IPS-18a (cell line): ENCODE results near the gene TSR3.

ENCODE experiments used
- H3K27ac ChIP-seq: one replicate; pipeline ENCODE4 v1.5.1; 2013; ENCODE audit warnings: low read length
- H3K27me3 ChIP-seq: one replicate; pipeline ENCODE4 v1.6.1; 2013; ENCODE audit warnings: mild to moderate bottlenecking, low read length; ENCODE audit not compliant: control insufficient read depth, insufficient read depth
- H3K36me3 ChIP-seq: one replicate; pipeline ENCODE4 v1.6.1; 2013; ENCODE audit warnings: low read depth, low read length; ENCODE audit not compliant: control insufficient read depth
- H3K4me1 ChIP-seq: one replicate; pipeline ENCODE4 v1.6.1; 2013; ENCODE audit warnings: low read depth, low read length; ENCODE audit not compliant: control insufficient read depth
- H3K4me3 ChIP-seq: one replicate; pipeline ENCODE4 v1.5.1; 2013; ENCODE audit warnings: low read length
- H3K9ac ChIP-seq: one replicate; pipeline ENCODE4 v1.6.1; 2013; ENCODE audit warnings: mild to moderate bottlenecking, low read length, moderate library complexity
- H3K9me3 ChIP-seq: one replicate; pipeline ENCODE4 v1.6.1; 2013; ENCODE audit warnings: low read depth, low read length; ENCODE audit not compliant: control insufficient read depth

Gene TSR3

GRCh38 chr16:1308036-1308976 lies 43.4 kb downstream of the TSR3 start:
- Histone ChIP-seq H3K9ac (peak overlapping the region; percentile 99), H3K27ac (peak overlapping the region; percentile 45), H3K36me3 (peaks cover 4% of the 10 kb centered on the region), H3K4me3 (peak overlapping the region; percentile 90), H3K9me3 (no peaks in the 10 kb centered on the region), H3K27me3 (no peaks in the 10 kb centered on the region), H3K4me1 (peaks cover 7% of the 10 kb centered on the region)

GRCh38 chr16:1306334-1306733 lies 45.3 kb downstream of the TSR3 start:
- Histone ChIP-seq H3K4me3 (no peak overlapping the region), H3K9ac (no peak overlapping the region), H3K9me3 (no peaks in the 10 kb centered on the region), H3K36me3 (no peaks in the 10 kb centered on the region), H3K27ac (no peak overlapping the region), H3K4me1 (peaks cover 7% of the 10 kb centered on the region), H3K27me3 (no peaks in the 10 kb centered on the region)

GRCh38 chr16:1305823-1306222 lies 45.9 kb downstream of the TSR3 start:
- Histone ChIP-seq H3K27me3 (peaks cover under 1% of the 10 kb centered on the region), H3K4me1 (peaks cover 5% of the 10 kb centered on the region), H3K27ac (no peak overlapping the region), H3K9me3 (no peaks in the 10 kb centered on the region), H3K9ac (no peak overlapping the region), H3K4me3 (no peak overlapping the region), H3K36me3 (no peaks in the 10 kb centered on the region)

- Histone ChIP-seq H3K27me3 (peaks cover 23% of the 10 kb centered on the region), H3K4me3 (no peak overlapping the region), H3K9me3 (no peaks in the 10 kb centered on the region), H3K4me1 (peaks cover 4% of the 10 kb centered on the region), H3K9ac (no peak overlapping the region), H3K36me3 (no peaks in the 10 kb centered on the region), H3K27ac (no peak overlapping the region)
These were observed 50.1 kb downstream of the TSR3 start for GRCh38 chr16:1301562-1301961.

- H3K9me3 ChIP-seq, result no peaks in the 10 kb centered on the region
- no peak overlapping the region for H3K9ac ChIP-seq
- H3K27ac ChIP-seq, result no peak overlapping the region
- peaks cover 23% of the 10 kb centered on the region for H3K27me3 ChIP-seq
- H3K4me1 ChIP-seq, result peaks cover 4% of the 10 kb centered on the region
- no peak overlapping the region for H3K4me3 ChIP-seq
- no peaks in the 10 kb centered on the region for H3K36me3 ChIP-seq
These were observed 50.8 kb downstream of the TSR3 start for GRCh38 chr16:1300664-1301476.

GRCh38 chr16:1299868-1300203 lies 51.8 kb downstream of the TSR3 start:
- Histone ChIP-seq H3K4me1 (peaks cover 4% of the 10 kb centered on the region), H3K27ac (no peak overlapping the region), H3K9me3 (no peaks in the 10 kb centered on the region)

More at GRCh38 chr16:1299868-1300203, 51.8 kb downstream of the TSR3 start:
- no peaks in the 10 kb centered on the region for H3K36me3 ChIP-seq
- H3K4me3 ChIP-seq, result no peak overlapping the region
- no peak overlapping the region for H3K9ac ChIP-seq
- peaks cover 23% of the 10 kb centered on the region for H3K27me3 ChIP-seq
